ENCODE data around the gene EPN3. TPM values are rescaled to one million over a fixed set of nuclear protein-coding genes. Genes with fewer than 3 reads are reported as not detected.

Gene EPN3
- total RNA-seq, 1 experiment from 2014 or later, result 0.92 TPM

- no peak for ATAC-seq
- intact Hi-C loops (cut with micrococcal nuclease; ENCODE audit: unreplicated experiment), result no loop called here
- Histone ChIP-seq H3K36me3 (ENCODE audit: control insufficient read depth, insufficient read depth, low read length) (no peaks in the 10 kb centered on the region), H3K9me3 (ENCODE audit: control insufficient read depth, insufficient read depth, low read depth, low read length) (no peaks in the 10 kb centered on the region), H3K4me3 (ENCODE audit: low read depth in 2 of 2, low read length in 2 of 2) (peak overlapping the region; percentile 25 to 32), H3K27ac (ENCODE audit: low read length) (no peak overlapping the region), H3K27me3 (ENCODE audit: control insufficient read depth, insufficient read depth, low read length) (no peaks in the 10 kb centered on the region; the same call in 1 of the 2 replicates), H3K4me1 (ENCODE audit: control insufficient read depth, insufficient read depth, low read length) (peaks cover 24% of the 10 kb centered on the region)
- in situ Hi-C loops (cut with HindIII; ENCODE audit: low pct_unique_long_range_greater_than_20kb, low sequenced_read_pairs), result no loop called here
- no TSS peak for BruUV-seq (replicated peaks)
- POLR2A ChIA-PET, result no interaction called here
- DNase-seq (ENCODE audit: low read depth, low spot score), result no peak
- TF ChIP-seq TCF7L2 (IDR thresholded peaks at IDR 0.05; ENCODE audit: low read depth, low read length) (no peak), POLR2AphosphoS5 (IDR thresholded peaks at IDR 0.05; ENCODE audit: low read depth, low read length) (no peak), CTCF (IDR thresholded peaks at IDR 0.05) (no peak), SIN3A (IDR thresholded peaks at IDR 0.05; ENCODE audit: borderline replicate concordance, insufficient read depth, low read depth, low read length) (no peak)
- TF ChIP-seq, protein P1, sequence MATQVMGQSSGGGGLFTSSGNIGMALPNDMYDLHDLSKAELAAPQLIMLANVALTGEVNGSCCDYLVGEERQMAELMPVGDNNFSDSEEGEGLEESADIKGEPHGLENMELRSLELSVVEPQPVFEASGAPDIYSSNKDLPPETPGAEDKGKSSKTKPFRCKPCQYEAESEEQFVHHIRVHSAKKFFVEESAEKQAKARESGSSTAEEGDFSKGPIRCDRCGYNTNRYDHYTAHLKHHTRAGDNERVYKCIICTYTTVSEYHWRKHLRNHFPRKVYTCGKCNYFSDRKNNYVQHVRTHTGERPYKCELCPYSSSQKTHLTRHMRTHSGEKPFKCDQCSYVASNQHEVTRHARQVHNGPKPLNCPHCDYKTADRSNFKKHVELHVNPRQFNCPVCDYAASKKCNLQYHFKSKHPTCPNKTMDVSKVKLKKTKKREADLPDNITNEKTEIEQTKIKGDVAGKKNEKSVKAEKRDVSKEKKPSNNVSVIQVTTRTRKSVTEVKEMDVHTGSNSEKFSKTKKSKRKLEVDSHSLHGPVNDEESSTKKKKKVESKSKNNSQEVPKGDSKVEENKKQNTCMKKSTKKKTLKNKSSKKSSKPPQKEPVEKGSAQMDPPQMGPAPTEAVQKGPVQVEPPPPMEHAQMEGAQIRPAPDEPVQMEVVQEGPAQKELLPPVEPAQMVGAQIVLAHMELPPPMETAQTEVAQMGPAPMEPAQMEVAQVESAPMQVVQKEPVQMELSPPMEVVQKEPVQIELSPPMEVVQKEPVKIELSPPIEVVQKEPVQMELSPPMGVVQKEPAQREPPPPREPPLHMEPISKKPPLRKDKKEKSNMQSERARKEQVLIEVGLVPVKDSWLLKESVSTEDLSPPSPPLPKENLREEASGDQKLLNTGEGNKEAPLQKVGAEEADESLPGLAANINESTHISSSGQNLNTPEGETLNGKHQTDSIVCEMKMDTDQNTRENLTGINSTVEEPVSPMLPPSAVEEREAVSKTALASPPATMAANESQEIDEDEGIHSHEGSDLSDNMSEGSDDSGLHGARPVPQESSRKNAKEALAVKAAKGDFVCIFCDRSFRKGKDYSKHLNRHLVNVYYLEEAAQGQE (IDR thresholded peaks at IDR 0.05; ENCODE audit: insufficient read depth in 1 of 2, low read depth in 2 of 2, low read length in 1 of 2), result no peak
- CTCF ChIA-PET, result interaction anchor here (0.6 to 1.7 kb wide), 6 partner anchors 38 to 154 kb away, joined by 4 to 7 read pairs (median 6); no protein-coding TSS in a partner anchor
These were observed 29.9 kb downstream of the EPN3 start for GRCh38 chr17:50562242-50563091.

- Histone ChIP-seq H3K27ac (ENCODE audit: low read length) (no peak overlapping the region), H3K4me3 (ENCODE audit: low read depth in 2 of 2, low read length in 2 of 2) (no peak overlapping the region), H3K4me1 (ENCODE audit: control insufficient read depth, insufficient read depth, low read length) (peaks cover 22% of the 10 kb centered on the region), H3K27me3 (ENCODE audit: control insufficient read depth, insufficient read depth, low read length) (no peaks in the 10 kb centered on the region; the same call in 1 of the 2 replicates), H3K36me3 (ENCODE audit: control insufficient read depth, insufficient read depth, low read length) (no peaks in the 10 kb centered on the region), H3K9me3 (ENCODE audit: control insufficient read depth, insufficient read depth, low read depth, low read length) (no peaks in the 10 kb centered on the region)
- intact Hi-C loops (cut with micrococcal nuclease; ENCODE audit: unreplicated experiment), result no loop called here
- TF ChIP-seq CTCF (IDR thresholded peaks at IDR 0.05) (no peak), TCF7L2 (IDR thresholded peaks at IDR 0.05; ENCODE audit: low read depth, low read length) (no peak), SIN3A (IDR thresholded peaks at IDR 0.05; ENCODE audit: borderline replicate concordance, insufficient read depth, low read depth, low read length) (no peak), POLR2AphosphoS5 (IDR thresholded peaks at IDR 0.05; ENCODE audit: low read depth, low read length) (no peak)
- TF ChIP-seq, protein P1 (IDR thresholded peaks at IDR 0.05; ENCODE audit: insufficient read depth in 1 of 2, low read depth in 2 of 2, low read length in 1 of 2), result no peak
- ATAC-seq, result no peak
- ChIA-PET POLR2A (interaction anchor here (0.6 kb wide), 1 partner anchor 77 kb away, joined by 5 read pairs; no protein-coding TSS in a partner anchor), CTCF (interaction anchor here (0.5 to 1.7 kb wide), 3 partner anchors 67 to 142 kb away, joined by 4 to 7 read pairs (median 7); no protein-coding TSS in a partner anchor)
- no TSS peak for BruUV-seq (replicated peaks)
- no peak for DNase-seq (ENCODE audit: low read depth, low spot score)
- in situ Hi-C loops (cut with HindIII; ENCODE audit: low pct_unique_long_range_greater_than_20kb, low sequenced_read_pairs), result no loop called here
These were observed 30.6 kb downstream of the EPN3 start for GRCh38 chr17:50563092-50563511.

Measured in Panc1 (cell line).